ENCODE results near the gene HOXD3. TPM values are rescaled to one million over a fixed set of nuclear protein-coding genes. Genes with fewer than 3 reads are reported as not detected.
A peak's percentile ranks its signal among the peaks of the same experiment; 100 is the strongest.

HOXD3 gene
- total RNA-seq, 1 donor from 2014 or later = not detected

DNA sequence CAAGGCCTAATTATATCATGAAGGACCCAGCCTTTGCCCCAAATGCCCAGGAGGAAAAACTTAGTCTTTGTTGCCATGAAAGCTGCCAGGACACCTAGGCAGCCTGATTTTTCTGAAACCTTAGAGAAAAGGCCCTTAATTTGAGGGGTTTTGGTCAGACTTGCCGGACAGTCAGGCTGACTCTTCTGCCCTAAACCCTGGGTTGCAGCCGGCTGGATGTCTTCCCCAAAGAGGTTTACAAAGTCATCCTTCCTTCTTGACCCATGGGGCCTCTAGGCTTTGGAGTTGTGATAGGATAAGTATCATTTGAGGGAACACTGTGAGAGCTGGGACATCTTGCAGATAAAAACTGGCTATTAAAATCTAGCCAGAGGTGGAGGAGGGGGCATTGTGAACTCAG lies 28.9 kb downstream of the HOXD3 start:
- Mint-ChIP-seq H3K27me3 (peaks cover 84% of the 10 kb centered on the region), H3K4me3 (ENCODE audit: low read depth) (no peak overlapping the region), H3K9me3 (ENCODE audit: low read depth) (no peaks in the 10 kb centered on the region), H3K27ac (no peak overlapping the region), H3K4me1 (ENCODE audit: low read depth) (peaks cover 8% of the 10 kb centered on the region), H3K36me3 (ENCODE audit: insufficient read depth) (no peaks in the 10 kb centered on the region)
- TF ChIP-seq, protein P1, sequence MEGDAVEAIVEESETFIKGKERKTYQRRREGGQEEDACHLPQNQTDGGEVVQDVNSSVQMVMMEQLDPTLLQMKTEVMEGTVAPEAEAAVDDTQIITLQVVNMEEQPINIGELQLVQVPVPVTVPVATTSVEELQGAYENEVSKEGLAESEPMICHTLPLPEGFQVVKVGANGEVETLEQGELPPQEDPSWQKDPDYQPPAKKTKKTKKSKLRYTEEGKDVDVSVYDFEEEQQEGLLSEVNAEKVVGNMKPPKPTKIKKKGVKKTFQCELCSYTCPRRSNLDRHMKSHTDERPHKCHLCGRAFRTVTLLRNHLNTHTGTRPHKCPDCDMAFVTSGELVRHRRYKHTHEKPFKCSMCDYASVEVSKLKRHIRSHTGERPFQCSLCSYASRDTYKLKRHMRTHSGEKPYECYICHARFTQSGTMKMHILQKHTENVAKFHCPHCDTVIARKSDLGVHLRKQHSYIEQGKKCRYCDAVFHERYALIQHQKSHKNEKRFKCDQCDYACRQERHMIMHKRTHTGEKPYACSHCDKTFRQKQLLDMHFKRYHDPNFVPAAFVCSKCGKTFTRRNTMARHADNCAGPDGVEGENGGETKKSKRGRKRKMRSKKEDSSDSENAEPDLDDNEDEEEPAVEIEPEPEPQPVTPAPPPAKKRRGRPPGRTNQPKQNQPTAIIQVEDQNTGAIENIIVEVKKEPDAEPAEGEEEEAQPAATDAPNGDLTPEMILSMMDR (IDR thresholded peaks at IDR 0.05; ENCODE audit: unreplicated experiment) = no peak
- DNase-seq (ENCODE audit: low spot score, unreplicated experiment) = no peak

DNA sequence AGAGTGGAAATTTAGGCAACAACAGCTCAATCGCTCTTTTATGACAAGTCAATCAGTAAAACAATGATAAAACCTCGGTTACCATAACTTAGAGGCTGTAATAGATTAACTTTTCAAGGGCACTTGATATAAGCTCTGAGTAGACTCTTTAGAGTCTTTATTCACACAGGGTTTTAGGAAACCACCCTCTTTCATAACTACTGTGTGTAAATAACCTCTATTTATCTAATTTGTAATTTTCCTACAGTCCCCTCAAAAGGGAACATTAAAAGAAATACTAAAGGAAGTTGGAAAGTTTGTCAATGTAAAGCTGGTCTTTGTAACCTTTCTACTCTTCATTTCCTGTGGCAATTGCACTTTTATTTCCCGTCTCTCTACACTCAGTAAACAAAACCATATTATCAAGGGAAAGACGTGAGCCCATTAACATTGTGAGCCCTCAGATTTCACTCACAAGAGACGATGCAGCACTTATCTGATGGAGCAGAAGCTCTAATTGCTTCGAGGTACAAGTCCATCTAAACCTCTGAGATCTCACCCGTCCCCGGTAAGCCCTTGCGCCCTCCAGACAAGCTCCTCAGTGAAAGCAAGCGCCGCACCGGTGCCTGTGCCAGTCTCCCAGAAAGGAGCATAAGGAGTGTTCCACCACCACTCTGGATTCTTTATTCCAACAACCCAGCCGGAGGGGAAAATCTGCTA lies 30.2 kb downstream of the HOXD3 start:
- TF ChIP-seq, protein P1 (IDR thresholded peaks at IDR 0.05; ENCODE audit: unreplicated experiment) = no peak
- DNase-seq (ENCODE audit: low spot score, unreplicated experiment) = no peak
- Mint-ChIP-seq H3K9me3 (ENCODE audit: low read depth) (no peaks in the 10 kb centered on the region), H3K27ac (no peak overlapping the region), H3K36me3 (ENCODE audit: insufficient read depth) (no peaks in the 10 kb centered on the region), H3K27me3 (peaks cover 88% of the 10 kb centered on the region), H3K4me1 (ENCODE audit: low read depth) (peaks cover 8% of the 10 kb centered on the region), H3K4me3 (ENCODE audit: low read depth) (peak overlapping the region; percentile 41)

DNA sequence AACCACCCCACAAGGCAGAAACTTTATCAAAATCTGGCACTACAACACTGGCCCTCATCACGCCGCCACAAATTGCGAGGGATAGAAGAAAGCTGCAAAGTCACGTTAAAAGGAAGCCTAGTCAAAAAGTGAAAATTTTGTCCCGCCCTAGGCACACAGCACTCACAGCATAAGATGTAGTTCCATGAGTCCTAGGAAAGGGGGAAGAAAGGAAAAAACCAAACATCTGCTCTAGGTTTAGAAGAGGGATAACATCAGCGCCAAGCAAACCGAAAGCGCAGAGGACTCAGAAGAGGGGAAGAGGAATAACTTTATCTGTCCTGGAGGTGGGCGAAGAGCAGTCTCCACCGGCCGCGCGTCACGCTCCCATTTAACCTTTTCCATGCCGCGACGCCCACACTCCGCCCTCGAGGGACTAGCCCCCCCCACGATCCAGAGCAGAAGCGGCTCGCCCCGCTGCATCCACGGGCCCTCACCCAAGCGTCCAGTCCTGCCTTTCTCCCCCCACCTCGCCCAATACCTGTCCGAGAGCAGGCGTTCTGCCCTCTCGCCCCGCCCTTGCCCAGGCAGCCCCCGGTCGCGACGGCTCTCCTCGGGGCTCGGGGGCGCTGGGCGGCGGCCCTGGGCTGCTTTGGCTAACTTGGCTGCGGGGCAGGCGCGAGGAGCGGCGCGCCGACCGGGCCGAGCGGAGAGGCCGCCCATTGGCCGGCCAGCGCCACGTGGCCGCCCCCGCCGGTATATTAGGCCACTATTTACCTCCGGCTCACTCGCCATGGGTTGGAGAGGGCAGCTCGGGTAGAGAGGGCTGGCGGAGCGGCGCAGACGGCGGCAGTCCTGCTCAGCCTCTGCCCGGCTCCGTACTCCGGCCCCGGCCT lies 31.0 kb downstream of the HOXD3 start, which contains the start of gene HOXD1:
HOXD1 (plus strand) TSS at position 770 of the 875 bp plus-strand sequence. CDS start 134 bp downstream, outside the sequence.
- Mint-ChIP-seq H3K27me3 (peaks cover 88% of the 10 kb centered on the region), H3K4me3 (ENCODE audit: low read depth) (peak within 1 kb of the TSS; percentile 41), H3K4me1 (ENCODE audit: low read depth) (peaks cover 8% of the 10 kb centered on the region), H3K36me3 (ENCODE audit: insufficient read depth) (no peaks in the 10 kb centered on the region), H3K9me3 (ENCODE audit: low read depth) (no peaks in the 10 kb centered on the region), H3K27ac (peak within 1 kb of the TSS; percentile 62)
- TF ChIP-seq, protein P1 (IDR thresholded peaks at IDR 0.05; ENCODE audit: unreplicated experiment) = no peak
- DNase-seq (ENCODE audit: low spot score, unreplicated experiment) = no peak

DNA sequence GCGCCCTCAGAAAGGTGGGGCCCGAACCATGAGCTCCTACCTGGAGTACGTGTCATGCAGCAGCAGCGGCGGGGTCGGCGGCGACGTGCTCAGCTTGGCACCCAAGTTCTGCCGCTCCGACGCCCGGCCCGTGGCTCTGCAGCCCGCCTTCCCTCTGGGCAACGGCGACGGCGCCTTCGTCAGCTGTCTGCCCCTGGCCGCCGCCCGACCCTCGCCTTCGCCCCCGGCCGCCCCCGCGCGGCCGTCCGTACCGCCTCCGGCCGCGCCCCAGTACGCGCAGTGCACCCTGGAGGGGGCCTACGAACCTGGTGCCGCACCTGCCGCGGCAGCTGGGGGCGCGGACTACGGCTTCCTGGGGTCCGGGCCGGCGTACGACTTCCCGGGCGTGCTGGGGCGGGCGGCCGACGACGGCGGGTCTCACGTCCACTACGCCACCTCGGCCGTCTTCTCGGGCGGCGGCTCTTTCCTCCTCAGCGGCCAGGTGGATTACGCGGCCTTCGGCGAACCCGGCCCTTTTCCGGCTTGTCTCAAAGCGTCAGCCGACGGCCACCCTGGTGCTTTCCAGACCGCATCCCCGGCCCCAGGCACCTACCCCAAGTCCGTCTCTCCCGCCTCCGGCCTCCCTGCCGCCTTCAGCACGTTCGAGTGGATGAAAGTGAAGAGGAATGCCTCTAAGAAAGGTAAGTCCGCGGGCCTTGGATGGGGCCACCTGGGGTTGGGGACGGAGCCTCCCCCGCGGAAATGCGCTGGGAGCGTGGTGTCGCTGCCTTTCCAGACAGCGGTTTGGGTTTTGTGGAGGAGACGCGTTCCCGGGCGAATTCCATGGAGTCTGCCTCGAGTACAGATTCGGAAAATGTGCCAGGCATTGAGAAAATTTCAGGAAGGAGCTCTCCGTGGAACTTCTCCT lies 31.9 kb downstream of the HOXD3 start:
- Mint-ChIP-seq H3K27ac (peak overlapping the region; percentile 16), H3K4me3 (ENCODE audit: low read depth) (peak overlapping the region; percentile 29), H3K27me3 (peaks cover 88% of the 10 kb centered on the region), H3K4me1 (ENCODE audit: low read depth) (peaks cover 8% of the 10 kb centered on the region), H3K36me3 (ENCODE audit: insufficient read depth) (no peaks in the 10 kb centered on the region), H3K9me3 (ENCODE audit: low read depth) (no peaks in the 10 kb centered on the region)
- TF ChIP-seq, protein P1 (IDR thresholded peaks at IDR 0.05; ENCODE audit: unreplicated experiment) = no peak
- DNase-seq (ENCODE audit: low spot score, unreplicated experiment) = no peak
